T-helper 2 cell treated with Interferon-gamma antibody and Interleukin-4, amounts not matched to agents 5 μg/mL and 100 μg/mL, for 36 hours (primary cell): ENCODE data around the gene CRYGN.

ENCODE experiments used
- DNase-seq: peaks from one replicate; pipeline ENCODE4 v3.0.0; 2021; ENCODE audit warnings: low spot score
- H3K27ac Mint-ChIP-seq: one replicate; pipeline ENCODE4 v1.8.0; 2021; ENCODE audit warnings: mild to moderate bottlenecking, mixed read lengths
- H3K27me3 Mint-ChIP-seq: one replicate; pipeline ENCODE4 v1.8.0; 2021; ENCODE audit warnings: low read depth, mixed read lengths
- H3K36me3 Mint-ChIP-seq: one replicate; pipeline ENCODE4 v1.8.0; 2021; ENCODE audit warnings: low read depth, mixed read lengths
- H3K4me1 Mint-ChIP-seq: one replicate; pipeline ENCODE4 v1.8.0; 2021; ENCODE audit warnings: low read depth, mixed read lengths
- H3K4me3 Mint-ChIP-seq: one replicate; pipeline ENCODE4 v1.8.0; 2022; ENCODE audit warnings: mild to moderate bottlenecking, moderate library complexity, mixed read lengths
- H3K9me3 Mint-ChIP-seq: one replicate; pipeline ENCODE4 v1.8.0; 2021; ENCODE audit warnings: mixed read lengths

Gene CRYGN

DNA sequence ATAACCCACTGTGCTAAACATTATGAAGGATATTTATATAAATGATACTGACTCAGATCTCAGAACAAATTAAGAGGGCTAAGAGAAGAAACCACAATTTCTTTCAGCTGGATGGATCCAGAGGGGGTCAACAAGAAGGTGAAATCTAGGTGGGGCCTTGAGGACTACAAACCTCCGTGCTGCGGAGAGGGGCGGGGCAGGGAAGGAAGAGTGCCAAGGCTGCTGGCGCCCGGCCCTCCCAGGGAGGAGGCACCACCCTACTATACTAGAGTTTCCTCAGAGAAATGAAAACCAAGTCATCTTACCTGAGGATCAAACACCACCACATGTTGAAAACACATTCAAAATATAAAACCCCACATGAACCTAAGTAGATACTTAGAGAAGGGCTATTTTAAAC lies 29.3 kb upstream of the CRYGN start:
- H3K4me1 Mint-ChIP-seq: peaks cover 34% of the 10 kb centered on the region
- peaks cover 81% of the 10 kb centered on the region for H3K36me3 Mint-ChIP-seq
- H3K27me3 Mint-ChIP-seq: no peaks in the 10 kb centered on the region
- H3K4me3 Mint-ChIP-seq: no peak overlapping the region
- peaks cover under 1% of the 10 kb centered on the region for H3K9me3 Mint-ChIP-seq
- peak overlapping the region; percentile 10 for H3K27ac Mint-ChIP-seq
- DNase-seq: no peak

DNA sequence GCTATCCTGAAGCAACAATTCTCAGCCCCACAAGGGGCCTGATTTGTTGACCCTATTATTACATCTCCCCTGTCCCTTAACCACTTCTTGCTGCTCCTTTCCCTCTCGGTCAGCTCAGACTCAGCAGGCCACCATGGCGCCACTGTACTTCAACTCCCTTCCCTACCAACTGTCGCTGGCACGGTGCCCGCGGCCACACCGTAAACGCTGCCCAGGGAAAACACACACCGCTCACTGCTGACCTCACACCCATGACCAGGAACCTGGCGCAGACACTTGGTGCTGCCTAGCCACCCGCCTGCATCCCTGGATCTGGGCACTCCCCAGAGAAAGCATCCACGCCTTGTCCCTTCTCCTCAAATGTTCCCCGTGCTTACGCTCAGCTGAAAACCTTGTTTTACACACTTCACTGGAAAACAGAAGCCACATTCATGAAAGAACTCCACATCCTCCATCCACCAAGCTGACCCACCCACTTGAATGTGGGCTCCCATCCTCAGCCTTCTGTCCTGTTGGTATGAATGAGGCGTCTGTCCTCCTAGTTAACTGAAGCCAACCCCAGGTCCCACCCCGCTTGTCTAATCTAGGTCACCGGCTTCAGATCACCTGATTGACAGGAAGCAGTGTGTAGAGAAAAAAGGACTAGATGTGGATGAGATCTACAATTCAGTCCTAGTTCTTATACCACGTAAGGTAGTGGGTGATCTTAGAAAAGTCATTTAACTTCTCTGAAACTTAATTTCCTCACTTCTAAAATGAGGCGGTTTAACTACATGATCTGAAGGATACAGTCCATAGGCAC lies 28.5 kb upstream of the CRYGN start:
- Mint-ChIP-seq H3K36me3 (peaks cover 85% of the 10 kb centered on the region), H3K4me1 (peaks cover 30% of the 10 kb centered on the region)

DNA sequence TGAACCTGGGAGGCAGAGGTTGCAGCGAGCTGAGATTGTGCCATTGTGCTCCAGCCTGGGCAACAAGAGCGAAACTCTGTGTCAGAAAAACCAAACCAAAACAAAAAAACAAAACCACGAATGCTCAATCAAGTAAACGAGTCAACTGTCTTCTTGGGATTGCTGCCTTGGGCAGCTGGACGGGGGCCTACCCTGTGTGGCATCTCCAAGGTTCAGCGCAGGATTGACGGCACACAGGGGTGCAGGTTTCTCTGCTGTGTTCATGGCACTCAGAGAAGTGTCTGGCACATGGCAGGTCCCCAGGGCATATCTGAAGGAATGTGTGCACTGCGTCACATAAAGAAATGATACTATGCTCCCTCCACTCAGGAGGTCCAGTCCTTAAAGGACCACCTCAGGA lies 25.2 kb upstream of the CRYGN start:
- H3K36me3 Mint-ChIP-seq: peaks cover 72% of the 10 kb centered on the region
- peaks cover 7% of the 10 kb centered on the region for H3K4me1 Mint-ChIP-seq
- no peak for DNase-seq
- peaks cover 7% of the 10 kb centered on the region for H3K27me3 Mint-ChIP-seq
- no peak overlapping the region for H3K27ac Mint-ChIP-seq
- no peak overlapping the region for H3K4me3 Mint-ChIP-seq
- peaks cover 32% of the 10 kb centered on the region for H3K9me3 Mint-ChIP-seq

More for the DNA sequence above, 28.5 kb upstream of the CRYGN start:
- Mint-ChIP-seq H3K4me3 (no peak overlapping the region), H3K27me3 (no peaks in the 10 kb centered on the region), H3K9me3 (peaks cover 9% of the 10 kb centered on the region), H3K27ac (peak overlapping the region; percentile 26)
- DNase-seq: no peak

DNA sequence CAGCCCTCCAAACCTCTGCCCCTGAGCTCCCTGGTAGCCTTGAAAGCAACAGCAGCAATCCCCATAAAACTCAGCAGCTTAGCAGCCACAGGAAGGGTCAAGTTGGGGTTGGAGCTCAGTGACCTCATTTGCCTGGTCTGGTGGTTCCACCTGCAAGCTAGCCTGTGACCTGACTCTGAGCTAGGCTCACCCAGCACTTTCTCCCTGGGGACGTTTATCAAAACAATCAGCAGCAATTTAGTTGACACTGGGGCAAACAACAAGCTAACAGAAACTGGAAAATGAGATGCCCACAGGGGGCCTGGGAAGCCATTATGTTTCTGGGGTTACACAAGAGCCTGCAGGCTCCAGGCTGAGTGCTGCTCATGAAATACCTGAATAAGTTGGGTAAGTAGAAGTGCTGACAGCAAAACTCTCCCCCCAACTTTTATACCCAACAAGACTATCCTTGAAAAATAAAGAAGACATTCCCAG lies 22.4 kb upstream of the CRYGN start:
- Mint-ChIP-seq H3K4me3 (no peak overlapping the region), H3K4me1 (peaks cover under 1% of the 10 kb centered on the region), H3K9me3 (peaks cover 32% of the 10 kb centered on the region), H3K27ac (no peak overlapping the region), H3K27me3 (peaks cover 11% of the 10 kb centered on the region), H3K36me3 (peaks cover 44% of the 10 kb centered on the region)
- no peak for DNase-seq

DNA sequence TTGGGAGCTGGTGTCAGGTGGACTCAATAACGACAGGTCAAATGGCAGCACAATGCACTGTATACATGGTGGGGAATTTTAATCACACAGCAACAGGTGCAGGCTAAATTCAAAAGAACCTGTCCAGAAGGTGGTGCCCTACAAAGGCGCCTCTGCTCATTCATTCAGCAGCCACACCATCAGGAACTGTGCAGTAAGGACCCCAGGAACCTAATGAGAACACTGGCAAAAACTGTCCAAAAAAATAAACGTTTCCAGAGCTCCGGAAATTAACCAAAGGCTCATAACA lies 21.9 kb upstream of the CRYGN start:
- no peak for DNase-seq
- Mint-ChIP-seq H3K4me1 (peaks cover 4% of the 10 kb centered on the region), H3K27ac (no peak overlapping the region), H3K4me3 (no peak overlapping the region), H3K27me3 (peaks cover 11% of the 10 kb centered on the region), H3K9me3 (peaks cover 32% of the 10 kb centered on the region), H3K36me3 (peaks cover 39% of the 10 kb centered on the region)

DNA sequence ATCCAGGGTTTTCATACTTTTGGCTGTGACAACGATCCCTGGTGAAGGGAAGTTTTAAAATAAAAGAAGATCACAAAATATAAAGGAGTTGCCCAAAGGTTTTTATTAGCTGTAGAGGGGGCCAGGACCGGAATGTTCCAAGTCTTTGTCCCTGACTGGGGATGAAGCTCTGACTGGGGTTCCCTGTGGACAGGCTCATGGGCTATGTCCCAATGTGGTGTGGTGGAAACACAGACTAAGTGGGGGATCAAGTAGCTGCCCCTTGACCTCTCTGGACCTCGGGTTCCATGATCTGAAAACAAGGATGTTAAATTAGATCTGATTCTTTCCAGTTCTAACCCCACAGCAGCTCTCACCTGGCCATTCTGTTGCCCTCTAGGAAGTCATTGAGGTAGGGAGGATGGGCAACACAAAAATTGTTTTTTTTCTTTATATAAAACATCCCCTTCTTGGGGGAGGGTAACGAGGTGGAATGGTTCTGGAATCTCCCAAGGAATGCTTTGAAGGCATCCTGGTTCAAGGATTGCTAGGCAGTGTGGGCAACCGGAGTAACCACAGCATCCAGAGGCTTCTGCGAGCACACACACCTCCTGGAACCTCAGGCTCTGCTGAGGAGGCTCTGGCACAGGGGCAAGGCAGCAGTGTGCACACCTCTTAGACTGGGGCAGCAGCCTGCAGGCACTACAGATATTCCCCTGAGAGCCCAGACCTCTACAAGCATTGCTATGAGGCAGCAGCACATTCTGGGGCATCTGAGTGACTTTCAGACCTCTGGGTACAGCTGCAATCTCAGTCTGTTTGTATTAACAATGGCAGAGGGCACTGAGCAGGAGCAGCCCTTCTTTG lies 21.4 kb upstream of the CRYGN start:
- Mint-ChIP-seq H3K4me1 (peaks cover 4% of the 10 kb centered on the region), H3K27ac (no peak overlapping the region), H3K9me3 (peaks cover 32% of the 10 kb centered on the region), H3K27me3 (peaks cover 11% of the 10 kb centered on the region), H3K4me3 (no peak overlapping the region), H3K36me3 (peaks cover 37% of the 10 kb centered on the region)
- DNase-seq: no peak

DNA sequence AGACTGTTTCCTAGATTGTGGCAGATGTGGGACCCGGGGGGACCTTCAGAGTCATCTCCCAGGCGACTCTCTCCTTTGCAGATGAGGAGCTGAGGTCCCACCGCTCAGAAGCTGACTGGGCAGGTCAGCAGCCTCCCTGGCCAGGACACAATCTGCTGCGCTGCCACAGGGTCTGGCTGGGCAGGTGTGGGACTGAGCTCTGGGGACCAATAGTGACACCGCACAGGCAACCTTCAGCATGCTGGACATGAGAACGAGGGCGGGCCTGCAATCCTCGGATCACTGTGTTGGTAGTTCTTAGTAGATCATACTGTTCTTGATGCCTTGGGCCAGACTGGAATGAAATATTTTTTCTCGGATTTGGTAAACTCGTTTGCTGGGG lies 20.5 kb upstream of the CRYGN start:
- no peak for DNase-seq
- H3K36me3 Mint-ChIP-seq: peaks cover 30% of the 10 kb centered on the region
- peaks cover 11% of the 10 kb centered on the region for H3K27me3 Mint-ChIP-seq
- H3K4me1 Mint-ChIP-seq: peaks cover 6% of the 10 kb centered on the region
- peaks cover 32% of the 10 kb centered on the region for H3K9me3 Mint-ChIP-seq
- H3K27ac Mint-ChIP-seq: no peak overlapping the region
- H3K4me3 Mint-ChIP-seq: no peak overlapping the region

DNA sequence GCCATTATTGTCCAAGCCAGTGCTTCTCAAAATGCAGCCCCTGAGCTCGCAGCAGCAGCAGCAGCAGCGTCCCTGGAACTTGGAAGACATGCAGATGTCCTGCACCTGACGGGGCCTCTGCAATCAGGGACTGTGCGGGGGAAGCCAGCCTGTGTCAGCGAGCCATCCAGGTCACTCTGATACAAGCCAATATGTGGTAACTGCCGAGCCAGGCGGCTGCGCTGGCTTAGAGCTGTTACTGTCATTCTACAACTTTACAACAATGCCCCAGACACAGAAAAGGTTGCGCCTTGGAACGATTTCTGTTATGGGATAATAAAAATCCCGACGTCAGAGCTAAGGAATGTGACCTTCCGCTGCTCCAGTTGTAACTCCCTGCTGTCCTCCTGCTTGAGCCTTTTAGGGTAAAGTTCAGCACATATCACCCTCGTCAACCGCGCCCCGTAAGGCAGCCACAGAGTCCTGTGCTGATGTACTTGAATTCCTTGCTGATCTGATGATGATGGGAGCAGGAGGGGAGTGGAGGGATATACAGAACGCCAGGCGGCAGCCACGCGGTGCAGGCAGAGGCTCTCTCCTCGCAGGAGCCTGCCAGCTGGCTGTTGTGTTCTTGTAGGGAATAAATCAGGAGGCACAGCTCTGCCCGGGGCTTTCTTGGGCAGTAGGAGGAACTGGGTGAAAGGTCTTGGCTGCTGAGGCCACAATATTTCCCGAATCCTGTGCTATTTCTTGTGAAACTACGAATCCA lies 20.0 kb upstream of the CRYGN start:
- H3K27me3 Mint-ChIP-seq: peaks cover 11% of the 10 kb centered on the region
- H3K4me3 Mint-ChIP-seq: no peak overlapping the region
- H3K27ac Mint-ChIP-seq: no peak overlapping the region
- DNase-seq: no peak
- peaks cover 6% of the 10 kb centered on the region for H3K4me1 Mint-ChIP-seq
- H3K36me3 Mint-ChIP-seq: peaks cover 24% of the 10 kb centered on the region
- peaks cover 32% of the 10 kb centered on the region for H3K9me3 Mint-ChIP-seq

DNA sequence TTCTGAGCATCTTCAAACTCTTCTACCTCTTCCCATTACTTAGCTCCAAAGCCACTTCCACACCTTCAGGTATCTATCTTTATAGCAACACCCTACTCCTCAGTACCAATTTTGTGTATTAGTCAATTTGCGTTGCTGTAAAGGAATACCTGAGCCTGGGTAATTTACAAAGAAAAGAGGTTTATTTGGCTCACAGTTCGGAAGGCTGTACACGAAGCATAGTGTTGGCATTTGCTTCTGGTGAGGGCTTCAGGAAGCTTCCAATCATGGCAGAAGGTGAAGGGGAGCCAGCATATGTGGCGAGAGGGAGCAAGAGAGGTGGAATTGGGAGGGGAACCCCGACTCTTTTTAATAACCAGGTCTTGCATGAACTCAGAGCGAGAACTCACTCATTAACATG lies 17.6 kb upstream of the CRYGN start:
- H3K27ac Mint-ChIP-seq: no peak overlapping the region
- H3K36me3 Mint-ChIP-seq: peaks cover 3% of the 10 kb centered on the region
- no peak for DNase-seq
- peaks cover 11% of the 10 kb centered on the region for H3K27me3 Mint-ChIP-seq
- no peak overlapping the region for H3K4me3 Mint-ChIP-seq
- peaks cover 14% of the 10 kb centered on the region for H3K9me3 Mint-ChIP-seq
- H3K4me1 Mint-ChIP-seq: peaks cover 6% of the 10 kb centered on the region

DNA sequence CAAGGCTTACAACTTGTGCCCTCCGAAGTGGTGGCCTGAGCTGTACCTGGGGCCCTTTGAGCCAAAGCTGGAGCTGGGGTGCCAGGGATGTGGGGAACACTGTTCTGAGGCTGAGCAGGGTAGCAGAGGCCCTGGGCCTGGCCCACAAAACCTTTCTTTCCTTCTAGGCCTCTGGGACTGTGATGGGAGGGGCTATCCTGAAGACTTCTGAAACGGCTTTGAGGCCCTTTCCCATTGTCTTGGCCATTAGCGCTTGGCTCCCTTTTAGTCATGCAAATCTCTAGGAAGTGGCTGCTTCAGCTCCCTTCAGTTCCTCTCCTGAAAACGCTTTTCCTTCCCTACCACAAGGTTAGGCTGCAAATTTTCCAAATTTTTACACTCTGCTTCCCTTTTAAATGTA lies 16.8 kb upstream of the CRYGN start:
- DNase-seq: no peak
- H3K27me3 Mint-ChIP-seq: peaks cover 11% of the 10 kb centered on the region
- no peak overlapping the region for H3K27ac Mint-ChIP-seq
- H3K36me3 Mint-ChIP-seq: peaks cover 2% of the 10 kb centered on the region
- H3K4me3 Mint-ChIP-seq: no peak overlapping the region
- peaks cover 6% of the 10 kb centered on the region for H3K4me1 Mint-ChIP-seq
- H3K9me3 Mint-ChIP-seq: peaks cover 6% of the 10 kb centered on the region

DNA sequence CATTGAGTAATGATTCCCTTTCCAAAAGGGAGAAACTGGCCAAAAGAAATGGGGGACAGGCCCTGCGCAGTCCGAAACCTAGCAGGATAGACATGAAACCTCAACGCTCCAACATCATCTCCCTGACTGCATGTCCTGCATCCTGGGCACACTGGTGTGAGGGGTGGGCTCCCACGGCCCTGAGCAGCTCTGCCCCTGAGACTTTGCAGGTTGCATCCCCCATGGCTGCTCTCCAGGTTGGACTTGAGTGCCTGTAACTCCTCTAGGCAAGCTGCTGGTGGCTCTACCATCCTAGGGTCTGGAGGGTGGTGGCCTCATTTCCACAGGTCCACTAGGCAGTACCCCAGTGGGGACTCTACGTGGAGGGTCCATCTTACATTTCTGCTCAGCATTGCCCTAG lies 16.3 kb upstream of the CRYGN start:
- Mint-ChIP-seq H3K27ac (no peak overlapping the region), H3K36me3 (peaks cover 2% of the 10 kb centered on the region), H3K9me3 (peaks cover 3% of the 10 kb centered on the region), H3K4me1 (peaks cover 6% of the 10 kb centered on the region), H3K4me3 (no peak overlapping the region), H3K27me3 (peaks cover 10% of the 10 kb centered on the region)
- no peak for DNase-seq

DNA sequence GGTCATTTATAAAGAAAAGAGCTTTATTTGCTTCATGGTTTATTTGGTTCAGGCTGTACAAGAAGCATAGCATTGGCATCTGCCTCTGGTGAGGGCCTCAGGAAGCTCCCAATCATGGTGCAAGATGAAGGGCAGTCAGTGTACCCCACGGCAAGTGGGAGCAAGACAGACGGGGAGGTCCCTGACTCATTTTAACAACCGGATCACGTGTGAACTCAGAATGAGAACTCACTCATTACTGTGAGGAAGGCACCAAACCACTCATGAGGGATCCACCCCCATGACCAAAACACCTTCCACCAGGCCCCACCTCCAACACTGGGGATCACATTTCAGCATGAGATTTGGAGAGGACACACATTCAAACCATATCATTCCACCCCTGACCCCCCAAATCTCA lies 15.7 kb upstream of the CRYGN start:
- Mint-ChIP-seq H3K4me1 (peaks cover 6% of the 10 kb centered on the region), H3K4me3 (no peak overlapping the region), H3K36me3 (no peaks in the 10 kb centered on the region), H3K9me3 (no peaks in the 10 kb centered on the region), H3K27me3 (peaks cover 9% of the 10 kb centered on the region), H3K27ac (no peak overlapping the region)
- DNase-seq: no peak

DNA sequence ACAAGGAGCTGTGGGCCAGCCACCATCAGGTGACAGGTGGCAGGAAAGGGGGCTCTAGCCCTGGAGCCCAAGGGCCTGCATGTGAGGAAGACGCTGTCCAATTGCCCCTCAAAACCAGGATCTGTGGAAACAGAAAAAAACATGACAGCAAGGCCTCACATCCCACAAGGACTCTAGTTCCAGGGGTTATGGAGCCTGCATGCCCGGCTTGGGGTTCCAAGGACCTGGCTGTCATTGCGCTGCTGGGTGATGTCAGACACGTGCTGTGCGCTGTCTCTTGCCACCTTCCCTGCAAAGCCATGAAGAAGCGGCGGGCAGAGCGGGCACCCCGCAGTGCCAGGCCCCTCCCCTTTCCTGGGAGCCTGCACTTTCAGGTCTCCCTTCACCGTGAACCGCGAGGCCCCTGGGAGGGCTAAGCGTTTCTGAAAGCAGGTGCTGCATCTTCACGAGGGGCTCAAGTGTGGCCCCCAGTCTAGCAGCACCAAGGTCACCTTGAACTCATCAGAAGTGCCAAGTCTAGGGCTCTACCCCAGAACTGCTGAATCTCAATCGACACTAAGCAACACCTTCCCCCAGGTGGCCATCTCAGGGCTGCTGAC lies 15.1 kb upstream of the CRYGN start:
- Mint-ChIP-seq H3K27ac (no peak overlapping the region), H3K27me3 (peaks cover 4% of the 10 kb centered on the region), H3K4me1 (peaks cover 6% of the 10 kb centered on the region), H3K36me3 (no peaks in the 10 kb centered on the region), H3K4me3 (no peak overlapping the region), H3K9me3 (no peaks in the 10 kb centered on the region)
- DNase-seq: no peak
